ENCODE results near the gene NCOA6. TPM values are rescaled to one million over a fixed set of nuclear protein-coding genes. Genes with fewer than 3 reads are reported as not detected.
"Not testable (repeated sequence)": the region's sequence is repeated elsewhere in the genome, so short reads cannot be mapped to it uniquely, and the experiment has no call there.

Gene NCOA6
- total RNA-seq, 1 donor from 2014 or later = 21.1 TPM

DNA sequence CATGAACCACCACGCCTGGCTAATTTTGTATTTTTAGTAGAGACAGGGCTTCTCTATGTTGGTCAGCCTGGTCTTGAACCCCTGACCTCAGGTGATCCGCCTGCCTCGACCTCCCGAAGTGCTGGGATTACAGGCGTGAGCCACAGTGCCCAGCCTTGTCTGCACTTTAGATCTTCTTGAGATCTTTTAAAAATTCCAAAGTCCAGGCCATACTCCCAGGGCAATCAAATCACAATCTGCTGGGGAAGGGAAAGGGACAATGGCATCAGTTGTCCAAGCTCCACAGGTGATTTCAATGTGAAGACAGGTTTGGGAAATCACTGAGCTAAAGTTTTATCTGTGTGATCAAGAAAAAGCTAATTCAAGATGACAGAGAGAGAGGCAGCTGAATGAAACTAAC, 16.9 kb downstream of the NCOA6 start:
- Mint-ChIP-seq H3K27ac (ENCODE audit: unreplicated experiment) (no peak overlapping the region), H3K27me3 (ENCODE audit: low read depth, unreplicated experiment) (no peaks in the 10 kb centered on the region), H3K9me3 (ENCODE audit: unreplicated experiment) (no peaks in the 10 kb centered on the region), H3K36me3 (ENCODE audit: low read depth, unreplicated experiment) (no peaks in the 10 kb centered on the region), H3K4me3 (ENCODE audit: unreplicated experiment) (no peak overlapping the region), H3K4me1 (ENCODE audit: low read depth, unreplicated experiment) (no peaks in the 10 kb centered on the region)
- no peaks in the 10 kb centered on the region for H3K36me3 ChIP-seq (ENCODE audit: insufficient read depth, low read length)
- H3K4me3 ChIP-seq (ENCODE audit: insufficient read depth, low read depth, low read length) = no peak overlapping the region
- no peak for TF ChIP-seq EZH2 (IDR thresholded peaks at IDR 0.05; ENCODE audit: insufficient read depth, low read length)
- TF ChIP-seq, protein P1, sequence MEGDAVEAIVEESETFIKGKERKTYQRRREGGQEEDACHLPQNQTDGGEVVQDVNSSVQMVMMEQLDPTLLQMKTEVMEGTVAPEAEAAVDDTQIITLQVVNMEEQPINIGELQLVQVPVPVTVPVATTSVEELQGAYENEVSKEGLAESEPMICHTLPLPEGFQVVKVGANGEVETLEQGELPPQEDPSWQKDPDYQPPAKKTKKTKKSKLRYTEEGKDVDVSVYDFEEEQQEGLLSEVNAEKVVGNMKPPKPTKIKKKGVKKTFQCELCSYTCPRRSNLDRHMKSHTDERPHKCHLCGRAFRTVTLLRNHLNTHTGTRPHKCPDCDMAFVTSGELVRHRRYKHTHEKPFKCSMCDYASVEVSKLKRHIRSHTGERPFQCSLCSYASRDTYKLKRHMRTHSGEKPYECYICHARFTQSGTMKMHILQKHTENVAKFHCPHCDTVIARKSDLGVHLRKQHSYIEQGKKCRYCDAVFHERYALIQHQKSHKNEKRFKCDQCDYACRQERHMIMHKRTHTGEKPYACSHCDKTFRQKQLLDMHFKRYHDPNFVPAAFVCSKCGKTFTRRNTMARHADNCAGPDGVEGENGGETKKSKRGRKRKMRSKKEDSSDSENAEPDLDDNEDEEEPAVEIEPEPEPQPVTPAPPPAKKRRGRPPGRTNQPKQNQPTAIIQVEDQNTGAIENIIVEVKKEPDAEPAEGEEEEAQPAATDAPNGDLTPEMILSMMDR (IDR thresholded peaks at IDR 0.05; ENCODE audit: insufficient read depth, low read depth, low read length) = no peak
- no peaks in the 10 kb centered on the region for H3K4me1 ChIP-seq (ENCODE audit: insufficient read depth, low read length)
- H3K27me3 ChIP-seq (ENCODE audit: insufficient read depth, low read length) = no peaks in the 10 kb centered on the region
- FAIRE-seq = no peak
- no peak overlapping the region for H2AFZ ChIP-seq (ENCODE audit: low read depth, low read length)
- DNase-seq (ENCODE audit: low read depth) = no peak
- no peak overlapping the region for H3K4me2 ChIP-seq (ENCODE audit: low read length)
- H3K79me2 ChIP-seq (ENCODE audit: insufficient read depth, low read length) = peaks cover 80% of the 10 kb centered on the region
- H3K9me3 ChIP-seq (ENCODE audit: insufficient read depth, low read depth, low read length) = no peaks in the 10 kb centered on the region
- peaks cover 73% of the 10 kb centered on the region for H4K20me1 ChIP-seq (ENCODE audit: insufficient read depth, low read length)
- H3K9ac ChIP-seq (ENCODE audit: low read length) = no peak overlapping the region
- H3K27ac ChIP-seq (ENCODE audit: low read depth, low read length) = no peak overlapping the region

DNA sequence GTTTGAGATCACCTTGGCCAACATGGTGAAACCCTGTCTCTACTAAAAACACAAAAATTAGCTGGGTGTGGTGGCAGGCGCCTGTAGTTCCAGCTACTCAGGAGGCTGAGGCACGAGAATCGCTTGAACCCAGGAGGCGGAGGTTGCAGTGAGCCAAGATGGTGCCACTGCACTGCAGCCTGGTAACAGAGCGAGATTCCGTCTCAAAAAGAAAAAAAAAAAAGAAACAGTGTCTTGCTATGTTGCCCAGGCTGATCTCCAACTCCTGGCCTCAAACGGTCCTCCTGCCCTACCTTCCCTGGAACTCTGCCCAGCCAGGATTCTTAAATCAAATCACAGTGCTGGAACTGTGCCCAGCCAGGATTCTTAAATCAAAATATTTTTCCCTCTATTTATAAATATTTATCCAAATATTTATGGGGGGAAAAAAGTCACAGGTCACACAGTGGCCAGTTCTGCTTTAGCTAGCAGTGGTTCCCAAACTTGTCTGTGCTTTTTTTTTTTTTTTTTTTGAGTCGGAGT, 17.4 kb downstream of the NCOA6 start:
- H3K27me3 ChIP-seq (ENCODE audit: insufficient read depth, low read length); H3K36me3 ChIP-seq (ENCODE audit: insufficient read depth, low read length); H3K27me3 Mint-ChIP-seq (ENCODE audit: low read depth, unreplicated experiment); H3K36me3 Mint-ChIP-seq (ENCODE audit: low read depth, unreplicated experiment); H3K4me1 Mint-ChIP-seq (ENCODE audit: low read depth, unreplicated experiment); H2AFZ ChIP-seq (ENCODE audit: low read depth, low read length); H3K4me1 ChIP-seq (ENCODE audit: insufficient read depth, low read length); H3K9me3 Mint-ChIP-seq (ENCODE audit: unreplicated experiment); FAIRE-seq; H3K9ac ChIP-seq (ENCODE audit: low read length); H3K4me2 ChIP-seq (ENCODE audit: low read length); H3K4me3 ChIP-seq (ENCODE audit: insufficient read depth, low read depth, low read length); H3K27ac Mint-ChIP-seq (ENCODE audit: unreplicated experiment); H3K9me3 ChIP-seq (ENCODE audit: insufficient read depth, low read depth, low read length); DNase-seq (ENCODE audit: low read depth); H3K27ac ChIP-seq (ENCODE audit: low read depth, low read length); H3K4me3 Mint-ChIP-seq (ENCODE audit: unreplicated experiment): not testable (repeated sequence)
- peaks cover 80% of the 10 kb centered on the region for H3K79me2 ChIP-seq (ENCODE audit: insufficient read depth, low read length)
- H4K20me1 ChIP-seq (ENCODE audit: insufficient read depth, low read length) = peaks cover 74% of the 10 kb centered on the region

DNA sequence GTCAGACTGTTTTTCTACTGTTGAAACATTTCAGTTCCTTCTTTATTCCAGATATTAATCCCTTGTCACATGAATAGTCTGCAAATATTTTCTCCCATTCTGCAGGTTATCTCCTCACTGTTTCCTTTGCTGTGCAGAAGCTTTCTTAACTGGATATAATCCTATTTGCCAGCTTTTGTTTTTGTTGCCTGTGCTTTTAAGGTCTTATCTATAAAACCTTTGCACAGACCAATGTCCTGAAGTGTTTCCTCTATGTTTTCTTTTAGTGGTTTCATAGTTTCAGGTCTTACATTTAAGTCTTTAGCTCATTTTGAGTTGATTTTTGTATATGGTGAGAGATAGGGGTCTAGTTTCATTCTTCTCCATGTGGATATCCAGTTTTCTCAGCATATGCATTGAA, 19.2 kb downstream of the NCOA6 start:
- Mint-ChIP-seq H3K27ac (ENCODE audit: unreplicated experiment) (no peak overlapping the region), H3K27me3 (ENCODE audit: low read depth, unreplicated experiment) (no peaks in the 10 kb centered on the region), H3K9me3 (ENCODE audit: unreplicated experiment) (no peaks in the 10 kb centered on the region), H3K4me1 (ENCODE audit: low read depth, unreplicated experiment) (no peaks in the 10 kb centered on the region), H3K4me3 (ENCODE audit: unreplicated experiment) (no peak overlapping the region), H3K36me3 (ENCODE audit: low read depth, unreplicated experiment) (peaks cover 8% of the 10 kb centered on the region)
- Histone ChIP-seq H3K4me3 (ENCODE audit: insufficient read depth, low read depth, low read length) (no peak overlapping the region), H3K27ac (ENCODE audit: low read depth, low read length) (no peak overlapping the region), H2AFZ (ENCODE audit: low read depth, low read length) (no peak overlapping the region), H3K27me3 (ENCODE audit: insufficient read depth, low read length) (no peaks in the 10 kb centered on the region), H3K4me1 (ENCODE audit: insufficient read depth, low read length) (no peaks in the 10 kb centered on the region), H3K36me3 (ENCODE audit: insufficient read depth, low read length) (no peaks in the 10 kb centered on the region), H3K4me2 (ENCODE audit: low read length) (no peak overlapping the region), H4K20me1 (ENCODE audit: insufficient read depth, low read length) (peaks cover 72% of the 10 kb centered on the region), H3K9ac (ENCODE audit: low read length) (no peak overlapping the region), H3K9me3 (ENCODE audit: insufficient read depth, low read depth, low read length) (no peaks in the 10 kb centered on the region), H3K79me2 (ENCODE audit: insufficient read depth, low read length) (peaks cover 79% of the 10 kb centered on the region)
- TF ChIP-seq EZH2 (IDR thresholded peaks at IDR 0.05; ENCODE audit: insufficient read depth, low read length) = no peak
- TF ChIP-seq, protein P1 (IDR thresholded peaks at IDR 0.05; ENCODE audit: insufficient read depth, low read depth, low read length) = no peak
- FAIRE-seq (no peak), DNase-seq (ENCODE audit: low read depth) (no peak)
